Stimulated activated CD4-positive, alpha-beta T cell treated with anti-CD3 and anti-CD28 coated beads, Interleukin-2, amount 100 ng/mL, for 48 hours (primary cell): ENCODE measurements around the gene MLLT3.

Experiments used
- DNase-seq, 2 donors: peaks; one replicate each; pipeline ENCODE4 v3.0.0-alpha.2; 2020

The MLLT3 gene

DNA sequence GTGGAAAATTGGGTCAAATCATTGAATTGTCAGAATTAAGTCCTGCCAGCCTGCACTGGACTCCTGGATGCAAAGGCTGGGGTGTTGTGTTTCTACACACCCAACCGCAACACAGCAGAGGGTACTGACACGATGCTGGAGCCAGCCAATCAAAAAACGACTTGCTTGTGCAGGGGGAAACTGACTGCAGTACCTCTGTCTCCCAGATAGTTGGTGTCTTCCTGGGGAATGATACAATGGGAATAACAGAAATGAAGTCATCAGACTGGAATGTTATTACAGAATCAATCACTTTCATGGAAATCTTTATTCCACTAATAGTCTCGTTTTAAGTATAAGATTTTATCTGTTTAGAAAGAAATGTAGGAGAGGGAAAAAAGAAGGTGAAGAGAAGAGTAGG lies 330.3 kb downstream of the MLLT3 start:
- DNase-seq = no peak
